IMR-90 (cell line): ENCODE measurements around the gene RGMA. TPM values are rescaled to one million over a fixed set of nuclear protein-coding genes. Genes with fewer than 3 reads are reported as not detected.

Experiments used
- ATAC-seq: fragments of 200-7000 bp; cut with Tn5 transposase; 2 replicates; pipeline ENCODE4 v1.9.1; 2020; ENCODE audit warnings: low read depth, mild to moderate bottlenecking, moderate library complexity
- BruUV-seq: library from RNA; stranded (reverse); fragments of 400-500 nt; replicated peaks from 2 replicates; lab custom pipeline; 2021; lab: Mats Ljungman, UMichigan
- CTCF ChIA-PET: fragments of 300-600 bp; formaldehyde crosslinking; extraction: SDS; loops from one replicate; lab custom pipeline; 2021; ENCODE audit warnings: antibody characterized with exemption; lab: Yijun Ruan, JAX
- POLR2A ChIA-PET: fragments of 300-600 bp; sonication (Branson Sonifier 250); formaldehyde crosslinking; loops from one replicate; lab custom pipeline; 2022; ENCODE audit warnings: antibody characterized with exemption; ENCODE audit not compliant: unreplicated experiment; lab: Charles Lee
- DNase-seq: peaks from one replicate; pipeline ENCODE4 v3.0.0; 2013
- H2AFZ ChIP-seq: replicated peaks from 2 replicates; pipeline ENCODE3; 2013; ENCODE audit warnings: low read length, mild to moderate bottlenecking; ENCODE audit not compliant: poor library complexity
- H2AK5ac ChIP-seq: 2 replicates; pipeline ENCODE4 v1.6.1; 2013; ENCODE audit warnings: low read depth, low read length, inconsistent platforms
- H2AK9ac ChIP-seq: replicated peaks from 2 replicates; pipeline ENCODE3; 2013; ENCODE audit warnings: mild to moderate bottlenecking, low read depth, low read length, moderate library complexity; ENCODE audit not compliant: poor library complexity
- H2BK120ac ChIP-seq: 2 replicates; pipeline ENCODE4 v1.6.1; 2013; ENCODE audit warnings: low read depth, low read length, inconsistent platforms
- H2BK15ac ChIP-seq: 3 replicates; pipeline ENCODE4 v1.6.1; 2013; ENCODE audit warnings: low read depth, low read length, inconsistent platforms
- H2BK20ac ChIP-seq: 2 replicates; pipeline ENCODE4 v1.6.1; 2013; ENCODE audit warnings: low read depth, mild to moderate bottlenecking, inconsistent platforms, low read length, moderate library complexity
- H2BK5ac ChIP-seq: 2 replicates; pipeline ENCODE4 v1.6.1; 2013; ENCODE audit warnings: mild to moderate bottlenecking, low read depth, low read length, inconsistent platforms; ENCODE audit not compliant: poor library complexity, severe bottlenecking
- H3K14ac ChIP-seq: replicated peaks from 2 replicates; pipeline ENCODE4 v1.6.1; 2013; ENCODE audit warnings: low read depth, low read length, inconsistent platforms
- H3K18ac ChIP-seq: 2 replicates; pipeline ENCODE4 v1.6.1; 2013; ENCODE audit warnings: low read depth, low read length, control low read depth
- H3K23ac ChIP-seq: 2 replicates; pipeline ENCODE4 v1.6.1; 2013; ENCODE audit warnings: low read depth, low read length, inconsistent platforms
- H3K27ac ChIP-seq: 2 replicates; pipeline ENCODE4 v1.5.1; 2013; ENCODE audit warnings: mild to moderate bottlenecking, control low read depth, low read length; ENCODE audit not compliant: insufficient read depth
- H3K27me3 ChIP-seq: 2 replicates; pipeline ENCODE4 v1.6.1; 2013; ENCODE audit warnings: low read length; ENCODE audit not compliant: control insufficient read depth, insufficient read depth
- H3K36me3 ChIP-seq: 2 replicates; pipeline ENCODE4 v1.6.1; 2013; ENCODE audit warnings: low read length, mixed read lengths; ENCODE audit not compliant: control insufficient read depth, insufficient read depth
- H3K4ac ChIP-seq: 2 replicates; pipeline ENCODE4 v1.6.1; 2013; ENCODE audit warnings: low read depth, low read length, inconsistent platforms
- H3K4me1 ChIP-seq: 2 replicates; pipeline ENCODE4 v1.6.1; 2013; ENCODE audit warnings: low read length, mixed read lengths; ENCODE audit not compliant: control insufficient read depth, insufficient read depth
- H3K4me2 ChIP-seq: 2 replicates; pipeline ENCODE4 v1.6.1; 2013; ENCODE audit warnings: low read depth, mild to moderate bottlenecking, control low read depth, low read length, moderate library complexity
- H3K4me3 ChIP-seq: 2 replicates; pipeline ENCODE4 v1.5.1; 2013; ENCODE audit warnings: low read depth, mild to moderate bottlenecking, control low read depth, low read length, moderate library complexity; ENCODE audit not compliant: insufficient read depth
- H3K56ac ChIP-seq: 2 replicates; pipeline ENCODE4 v1.6.1; 2013; ENCODE audit warnings: low read length, inconsistent platforms; ENCODE audit not compliant: insufficient read depth; ENCODE audit errors: extremely low read depth
- H3K79me1 ChIP-seq, 2 experiments: 2 replicates each; pipeline ENCODE4 v1.6.1; 2013; ENCODE audit warnings: low read length in 2 of 2, inconsistent platforms in 1 of 2, low read depth in 1 of 2
- H3K9ac ChIP-seq: 2 replicates; pipeline ENCODE4 v1.6.1; 2013; ENCODE audit warnings: low read depth, low read length, control low read depth
- H3K9me1 ChIP-seq: 2 replicates; pipeline ENCODE4 v1.6.1; 2013; ENCODE audit warnings: low read length, inconsistent platforms; ENCODE audit not compliant: insufficient read depth
- H3K9me3 ChIP-seq: 2 replicates; pipeline ENCODE4 v1.6.1; 2013; ENCODE audit warnings: low read length; ENCODE audit not compliant: control insufficient read depth, insufficient read depth
- H4K20me1 ChIP-seq: 2 replicates; pipeline ENCODE4 v1.6.1; 2013; ENCODE audit warnings: low read length, inconsistent platforms; ENCODE audit not compliant: insufficient read depth
- H4K5ac ChIP-seq: 2 replicates; pipeline ENCODE4 v1.6.1; 2013; ENCODE audit warnings: mild to moderate bottlenecking, low read depth, low read length, control low read depth
- H4K8ac ChIP-seq, 2 experiments: 2 replicates each; pipeline ENCODE4 v1.6.1; 2013; ENCODE audit warnings: low read depth in 2 of 2, low read length in 2 of 2, control low read depth in 1 of 2, inconsistent platforms in 1 of 2
- H4K91ac ChIP-seq: 2 replicates; pipeline ENCODE4 v1.6.1; 2013; ENCODE audit warnings: low read depth, low read length, inconsistent platforms; ENCODE audit not compliant: insufficient read depth
- BHLHE40 ChIP-seq: fragments of 150-350 bp; IDR thresholded peaks from 2 replicates; pipeline ENCODE4 v1.6.1; 2016; ENCODE audit warnings: mild to moderate bottlenecking, low read depth, low read length
- CEBPB ChIP-seq: IDR thresholded peaks from 2 replicates; pipeline ENCODE4 v1.6.1; 2012; ENCODE audit warnings: low read depth, low read length, improper control_type of control experiment
- MAFK ChIP-seq: IDR thresholded peaks from 2 replicates; pipeline ENCODE4 v1.6.1; 2012; ENCODE audit warnings: low read depth, low read length, improper control_type of control experiment
- MAZ ChIP-seq: IDR thresholded peaks from 2 replicates; pipeline ENCODE4 v1.6.1; 2012; ENCODE audit warnings: low read depth, mild to moderate bottlenecking, low read length, improper control_type of control experiment, moderate library complexity, borderline replicate concordance
- NFE2L2 ChIP-seq: fragments of 150-350 bp; IDR thresholded peaks from 2 replicates; pipeline ENCODE4 v1.6.1; 2016; ENCODE audit warnings: low read depth, mild to moderate bottlenecking, low read length
- RAD21 ChIP-seq: IDR thresholded peaks from 2 replicates; pipeline ENCODE4 v1.6.1; 2012; ENCODE audit warnings: low read length, improper control_type of control experiment
- RCOR1 ChIP-seq: IDR thresholded peaks from 2 replicates; pipeline ENCODE4 v1.6.1; 2012; ENCODE audit warnings: mild to moderate bottlenecking, low read length, improper control_type of control experiment; ENCODE audit not compliant: insufficient replicate concordance
- RFX5 ChIP-seq: IDR thresholded peaks from 2 replicates; pipeline ENCODE4 v1.8.0; 2012; ENCODE audit warnings: low read depth, mild to moderate bottlenecking, low read length, moderate library complexity
- SMC3 ChIP-seq: fragments of 150-350 bp; IDR thresholded peaks from 2 replicates; pipeline ENCODE4 v1.6.1; 2016; ENCODE audit warnings: low read depth, mild to moderate bottlenecking, antibody characterized with exemption, low read length, moderate library complexity
- WGBS, 2 experiments: methylation state at CpG; one replicate each; pipeline versions ENCODE4 v1.1.5 to v1.1.7; 2013; ENCODE audit warnings: missing lambda C conversion rate in 2 of 2; ENCODE audit not compliant: insufficient read length in 1 of 2; ENCODE audit errors: extremely low coverage in 2 of 2; 5-methylcytosine and 5-hydroxymethylcytosine counted together
- dilution Hi-C: fragments of 300-500 bp; cut with HindIII; formaldehyde crosslinking; loops from one replicate; pipeline ENCODE4 v1.14.3; 2018; ENCODE audit warnings: low sequenced_read_pairs; ENCODE audit not compliant: unreplicated experiment
- in situ Hi-C: fragments of 300-500 bp; cut with MboI; formaldehyde crosslinking; loops from 3 replicates; pipeline ENCODE4 v1.14.3; 2019; ENCODE audit warnings: low sequenced_read_pairs, inconsistent platforms, mixed read lengths
- intact Hi-C: fragments of 100-400 bp; cut with micrococcal nuclease; formaldehyde crosslinking; loops from 2 replicates; pipeline ENCODE4 v1.10.0; 2022
- polyA plus RNA-seq, 3 experiments: library from polyadenylated mRNA; depleted of rRNA; stranded (reverse); fragments of >200 nt; gene quantifications; 2 replicates each; pipeline ENCODE4 v1.2.3, GENCODE V29; 2012; ENCODE audit warnings: low replicate concordance in 1 of 3
- total RNA-seq: library from RNA; depleted of rRNA; stranded (reverse); fragments of >200 nt; gene quantifications from 2 replicates; pipeline ENCODE4 v1.2.3, GENCODE V29; 2012
- TF ChIP-seq, protein P1 (sequence below): conservative IDR thresholded peaks from 2 replicates; pipeline ENCODE4 v1.5.1; 2012; ENCODE audit warnings: mild to moderate bottlenecking, low read depth, low read length, improper control_type of control experiment
- TF ChIP-seq, protein P2 (sequence below): fragments of 150-350 bp; IDR thresholded peaks from 2 replicates; pipeline ENCODE4 v1.6.1; 2017; ENCODE audit warnings: mild to moderate bottlenecking, antibody characterized with exemption, low read length, low read depth
- TF ChIP-seq, protein P3 (sequence below): fragments of 150-350 bp; IDR thresholded peaks from 2 replicates; pipeline ENCODE4 v1.6.1; 2016; ENCODE audit warnings: low read depth, mild to moderate bottlenecking, low read length, moderate library complexity, borderline replicate concordance

RGMA gene
- total and polyA plus RNA-seq, 2 of the 4 experiments (the other 2 are of a cell fraction): 0.18 to 0.26 TPM

DNA sequence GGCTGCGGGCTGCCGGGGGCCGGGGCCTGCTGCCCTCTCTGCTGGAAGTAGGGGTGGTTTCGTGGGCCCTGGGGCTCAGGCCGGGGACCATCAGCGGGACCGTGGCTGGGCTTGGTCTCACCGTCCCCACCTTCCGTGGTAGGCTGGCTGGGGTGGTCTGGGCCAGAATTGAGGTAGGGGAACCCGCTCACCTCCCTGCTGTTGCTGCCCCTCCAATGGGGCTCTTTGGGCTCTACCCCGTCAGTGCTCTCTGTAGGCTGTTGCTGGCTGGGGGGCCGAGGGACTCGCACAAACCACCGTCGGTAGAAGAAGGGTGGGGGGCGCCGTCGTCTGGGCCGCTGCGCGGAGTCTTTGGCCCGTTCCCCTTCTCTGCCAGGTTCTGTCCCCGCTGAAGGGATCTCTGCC is 23.4 kb downstream of the RGMA start:
- H4K5ac ChIP-seq: no peak overlapping the region
- no peak overlapping the region for H2AK5ac ChIP-seq
- H3K56ac ChIP-seq: no peak overlapping the region
- H3K4ac ChIP-seq: no peak overlapping the region
- H3K4me3 ChIP-seq: no peak overlapping the region
- DNase-seq (no peak), ATAC-seq (no peak)
- no peaks in the 10 kb centered on the region for H3K36me3 ChIP-seq
- no peak overlapping the region for H3K4me2 ChIP-seq
- H3K18ac ChIP-seq: no peak overlapping the region
- WGBS, 2 experiments: no CpG with 5 or more reads among the region's 23 CpGs
- dilution Hi-C loops (no loop called here), intact Hi-C loops (no loop called here), in situ Hi-C loops (no loop called here)
- no peak overlapping the region for H3K9ac ChIP-seq
- no peak overlapping the region for H2AFZ ChIP-seq
- H4K20me1 ChIP-seq: no peaks in the 10 kb centered on the region
- H2BK15ac ChIP-seq: no peak overlapping the region
- CTCF ChIA-PET: no interaction called here
- no peak overlapping the region for H3K14ac ChIP-seq
- H3K9me3 ChIP-seq: no peaks in the 10 kb centered on the region
- no peak overlapping the region for H3K23ac ChIP-seq
- H3K9me1 ChIP-seq: no peaks in the 10 kb centered on the region
- TF ChIP-seq BHLHE40 (no peak), MAFK (no peak), SMC3 (no peak), RCOR1 (no peak), CEBPB (no peak), NFE2L2 (no peak), MAZ (no peak), RFX5 (no peak), RAD21 (no peak)
- TF ChIP-seq, protein P1, sequence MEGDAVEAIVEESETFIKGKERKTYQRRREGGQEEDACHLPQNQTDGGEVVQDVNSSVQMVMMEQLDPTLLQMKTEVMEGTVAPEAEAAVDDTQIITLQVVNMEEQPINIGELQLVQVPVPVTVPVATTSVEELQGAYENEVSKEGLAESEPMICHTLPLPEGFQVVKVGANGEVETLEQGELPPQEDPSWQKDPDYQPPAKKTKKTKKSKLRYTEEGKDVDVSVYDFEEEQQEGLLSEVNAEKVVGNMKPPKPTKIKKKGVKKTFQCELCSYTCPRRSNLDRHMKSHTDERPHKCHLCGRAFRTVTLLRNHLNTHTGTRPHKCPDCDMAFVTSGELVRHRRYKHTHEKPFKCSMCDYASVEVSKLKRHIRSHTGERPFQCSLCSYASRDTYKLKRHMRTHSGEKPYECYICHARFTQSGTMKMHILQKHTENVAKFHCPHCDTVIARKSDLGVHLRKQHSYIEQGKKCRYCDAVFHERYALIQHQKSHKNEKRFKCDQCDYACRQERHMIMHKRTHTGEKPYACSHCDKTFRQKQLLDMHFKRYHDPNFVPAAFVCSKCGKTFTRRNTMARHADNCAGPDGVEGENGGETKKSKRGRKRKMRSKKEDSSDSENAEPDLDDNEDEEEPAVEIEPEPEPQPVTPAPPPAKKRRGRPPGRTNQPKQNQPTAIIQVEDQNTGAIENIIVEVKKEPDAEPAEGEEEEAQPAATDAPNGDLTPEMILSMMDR: no peak
- TF ChIP-seq, protein P2, sequence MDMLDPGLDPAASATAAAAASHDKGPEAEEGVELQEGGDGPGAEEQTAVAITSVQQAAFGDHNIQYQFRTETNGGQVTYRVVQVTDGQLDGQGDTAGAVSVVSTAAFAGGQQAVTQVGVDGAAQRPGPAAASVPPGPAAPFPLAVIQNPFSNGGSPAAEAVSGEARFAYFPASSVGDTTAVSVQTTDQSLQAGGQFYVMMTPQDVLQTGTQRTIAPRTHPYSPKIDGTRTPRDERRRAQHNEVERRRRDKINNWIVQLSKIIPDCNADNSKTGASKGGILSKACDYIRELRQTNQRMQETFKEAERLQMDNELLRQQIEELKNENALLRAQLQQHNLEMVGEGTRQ: no peak
- TF ChIP-seq, protein P3, sequence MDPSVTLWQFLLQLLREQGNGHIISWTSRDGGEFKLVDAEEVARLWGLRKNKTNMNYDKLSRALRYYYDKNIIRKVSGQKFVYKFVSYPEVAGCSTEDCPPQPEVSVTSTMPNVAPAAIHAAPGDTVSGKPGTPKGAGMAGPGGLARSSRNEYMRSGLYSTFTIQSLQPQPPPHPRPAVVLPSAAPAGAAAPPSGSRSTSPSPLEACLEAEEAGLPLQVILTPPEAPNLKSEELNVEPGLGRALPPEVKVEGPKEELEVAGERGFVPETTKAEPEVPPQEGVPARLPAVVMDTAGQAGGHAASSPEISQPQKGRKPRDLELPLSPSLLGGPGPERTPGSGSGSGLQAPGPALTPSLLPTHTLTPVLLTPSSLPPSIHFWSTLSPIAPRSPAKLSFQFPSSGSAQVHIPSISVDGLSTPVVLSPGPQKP: no peak
- POLR2A ChIA-PET: interaction anchor here (0.6 kb wide), 1 partner anchor 12 kb away, joined by 3 read pairs; no protein-coding TSS in a partner anchor
- no peak overlapping the region for H4K91ac ChIP-seq
- BruUV-seq: no TSS peak
- no peak overlapping the region for H2BK120ac ChIP-seq
- H3K27ac ChIP-seq: no peak overlapping the region
- H4K8ac ChIP-seq: no peak overlapping the region
- peaks cover 15% of the 10 kb centered on the region for H3K27me3 ChIP-seq
- peaks cover 1% of the 10 kb centered on the region; the same call in 1 of the 2 replicates for H3K4me1 ChIP-seq
- H2AK9ac ChIP-seq: no peak overlapping the region
- H3K79me1 ChIP-seq: no peaks in the 10 kb centered on the region
- no peak overlapping the region for H2BK5ac ChIP-seq
- H2BK20ac ChIP-seq: no peak overlapping the region
